ENCODE measurements around the gene YAE1. TPM values are rescaled to one million over a fixed set of nuclear protein-coding genes. Genes with fewer than 3 reads are reported as not detected.

YAE1 gene
- polyA plus RNA-seq (2012; rRNA removed), result 30.7 and 39.8 TPM in 2 replicates
- 42.8 and 60.8 TPM in 2 replicates for polyA plus RNA-seq (2012; cell fraction: cytosol; rRNA removed)
- 21.6 and 31.7 TPM in 2 replicates for polyA plus RNA-seq (2012; cell fraction: nucleus; rRNA removed)

GRCh38 chr7:39566023-39566921, at the start of gene YAE1:
TSS of gene YAE1 (plus strand) at chr7:39566404. CDS start at chr7:39566419, 15 bp downstream.
- Histone ChIP-seq H3K9me2 (no peaks in the 10 kb centered on the region), H3K4me2 (peak within 1 kb of the TSS; percentile 80), H3F3A (replicated peaks; ENCODE audit: insufficient read depth) (peaks cover 7% of the 10 kb centered on the region), H3K9me3 (no peaks in the 10 kb centered on the region), H3K4me3 (ENCODE audit: low read depth in 2 of 2, low read length in 1 of 2) (peak within 1 kb of the TSS; percentile 72 to 94), H3K4me1 (ENCODE audit: control insufficient read depth in 1 of 2, insufficient read depth in 2 of 2, low read depth in 1 of 2, low read length in 1 of 2) (peaks cover 6 to 12% of the 10 kb centered on the region in 2 experiments; a peak in 2 of 4 replicates), H2AFZ (ENCODE audit: low read depth) (peak within 1 kb of the TSS; percentile 100), H4K20me1 (ENCODE audit: insufficient read depth) (no peaks in the 10 kb centered on the region), H3K36me3 (replicated peaks in 1 of 2; ENCODE audit: control insufficient read depth in 1 of 2, insufficient read depth in 2 of 2, low read length in 1 of 2) (peaks cover 28 to 29% of the 10 kb centered on the region in 2 experiments), H3K27me3 (ENCODE audit: insufficient read depth) (no peaks in the 10 kb centered on the region), H3K79me2 (ENCODE audit: insufficient read depth) (peaks cover 45% of the 10 kb centered on the region), H3K9ac (peak within 1 kb of the TSS; percentile 72), H3K27ac (ENCODE audit: low read depth in 2 of 2, low read length in 1 of 2) (peak within 1 kb of the TSS; percentile 69 to 79)
- peak; percentile 74 for TF ChIP-seq YY1 (IDR thresholded peaks at IDR 0.05; ENCODE audit: low read depth)
- TF ChIP-seq TEAD4 (IDR thresholded peaks at IDR 0.05; ENCODE audit: borderline replicate concordance, insufficient read depth), result no peak
- TF ChIP-seq GABPA (IDR thresholded peaks at IDR 0.05; ENCODE audit: low read depth), result peak; percentile 99
- peak; percentile 92 for TF ChIP-seq MAX (IDR thresholded peaks at IDR 0.05; ENCODE audit: low read depth)
- TF ChIP-seq RCOR1 (IDR thresholded peaks at IDR 0.05; ENCODE audit: low read length), result peak; percentile 22; the same call in 1 of the 2 replicates
- TF ChIP-seq TCF12 (IDR thresholded peaks at IDR 0.05), result peak; percentile 25; the same call in 1 of the 2 replicates
- peak; percentile 36; the same call in 1 of the 2 replicates for TF ChIP-seq ELF1 (IDR thresholded peaks at IDR 0.05)
- peak; percentile 99 for TF ChIP-seq POLR2AphosphoS5 (IDR thresholded peaks at IDR 0.05; ENCODE audit: low read depth, low read length)
- no peak for TF ChIP-seq USF2 (IDR thresholded peaks at IDR 0.05; ENCODE audit: borderline replicate concordance, low read depth, low read length)
- TF ChIP-seq NRF1 (IDR thresholded peaks at IDR 0.05; ENCODE audit: low read depth, low read length), result peak; percentile 35; the same call in 1 of the 2 replicates
- TF ChIP-seq EP300 (IDR thresholded peaks at IDR 0.05; ENCODE audit: borderline replicate concordance in 1 of 2, low read depth in 1 of 2, low read length in 1 of 2), result peak in 1 of 2 experiments; percentile 26; a peak in 2 of 4 replicates
- peak; percentile 4; the same call in 1 of the 2 replicates for TF ChIP-seq PBX3 (IDR thresholded peaks at IDR 0.05)
- TF ChIP-seq FOXJ3 (CRISPR knock-in tag; IDR thresholded peaks at IDR 0.05), result no peak
- no peak for TF ChIP-seq MEF2A (IDR thresholded peaks at IDR 0.05; ENCODE audit: borderline replicate concordance, low read depth)
- TF ChIP-seq USF1 (IDR thresholded peaks at IDR 0.05; ENCODE audit: borderline replicate concordance, low read depth), result 0 out of 2 replicates have a peak, but pooled peaks have one; percentile 5
- TF ChIP-seq MXI1 (IDR thresholded peaks at IDR 0.05; ENCODE audit: low read depth, low read length), result peak; percentile 88
- no peak for TF ChIP-seq RXRA (IDR thresholded peaks at IDR 0.05; ENCODE audit: borderline replicate concordance, low read depth)
- TF ChIP-seq CHD2 (IDR thresholded peaks at IDR 0.05; ENCODE audit: low read length, partially characterized antibody), result peak; percentile 90
- no peak for TF ChIP-seq JUND (IDR thresholded peaks at IDR 0.05)
- TF ChIP-seq REST (IDR thresholded peaks at IDR 0.05; ENCODE audit: low read depth, low read length), result peak; percentile 64; the same call in 1 of the 2 replicates
- no peak for TF ChIP-seq NFIC (IDR thresholded peaks at IDR 0.05; ENCODE audit: borderline replicate concordance)
- TF ChIP-seq SIN3A (IDR thresholded peaks at IDR 0.05; ENCODE audit: borderline replicate concordance, low read depth, low read length), result peak; percentile 79
- TF ChIP-seq TAF1 (IDR thresholded peaks at IDR 0.05; ENCODE audit: borderline replicate concordance, low read depth, low read length), result peak; percentile 88
- no peak for TF ChIP-seq EZH2phosphoT487 (IDR thresholded peaks at IDR 0.05; ENCODE audit: borderline replicate concordance, low read depth)
- WGBS (ENCODE audit: low lambda C conversion rate), result under 1% methylated on average over 56 of the region's 64 CpGs
- ChIA-PET CTCF (interaction anchor here (0.6 to 3.4 kb wide), 5 partner anchors 14 to 1382 kb away, joined by 3 to 26 read pairs (median 3); partner anchors contain the start of genes MPLKIP and SUGCT), POLR2A (interaction anchor here (0.8 to 1.3 kb wide), 4 partner anchors 12 to 57 kb away, joined by 3 to 6 read pairs (median 5); partner anchors contain the start of gene RALA)
- DNase-seq, result peak; percentile 98

All from SK-N-SH (cell line).